Colonic mucosa (tissue), 4 donors: Measurements from ENCODE around the gene ATOSB. TPM values are rescaled to one million over a fixed set of nuclear protein-coding genes. Genes with fewer than 3 reads are reported as not detected.
A peak's percentile ranks its signal among the peaks of the same experiment; 100 is the strongest.

ENCODE experiments used
- DNase-seq: peaks from one replicate; pipeline ENCODE4 v3.0.0-alpha.2; 2020
- H3K27ac ChIP-seq: fragments of 200-600 bp; one replicate; pipeline ENCODE4 v1.8.0; 2021
- H3K27me3 ChIP-seq: fragments of 200-600 bp; one replicate; pipeline ENCODE4 v1.8.0; 2021
- H3K36me3 ChIP-seq: fragments of 200-600 bp; one replicate; pipeline ENCODE4 v1.8.0; 2021
- H3K4me1 ChIP-seq: fragments of 200-600 bp; one replicate; pipeline ENCODE4 v1.8.0; 2021; ENCODE audit warnings: mild to moderate bottlenecking
- H3K4me3 ChIP-seq: fragments of 200-600 bp; one replicate; pipeline ENCODE4 v1.8.0; 2021
- H3K9ac ChIP-seq, 2 donors: one replicate each; pipeline ENCODE4 v1.7.0; 2013; ENCODE audit warnings: control low read depth in 2 of 2, low read depth in 2 of 2, low read length in 2 of 2
- H3K9me3 ChIP-seq: fragments of 200-600 bp; one replicate; pipeline ENCODE4 v1.8.0; 2021
- CTCF ChIP-seq: fragments of 200-600 bp; IDR thresholded peaks from one replicate; pipeline ENCODE4 v1.8.0; 2022; ENCODE audit warnings: antibody characterized with exemption, mild to moderate bottlenecking
- intact Hi-C: fragments of 100-400 bp; cut with DNase I; formaldehyde crosslinking; loops from one replicate; pipeline ENCODE4 v1.14.1; 2022
- total RNA-seq, 2 donors: library from RNA; stranded (reverse); fragmentation: NEBNext Ultra II Directional in 1 of 2; extraction: Animal tissue kit (Norgen Biotek cat#: 25700) in 1 of 2; gene quantifications; one replicate each; pipeline ENCODE4 v1.2.1, GENCODE V29; 2021
- donor health status: healthy.
- donor health status: DM: no; HTN: no; CAD: no.
- donor health status: DM: no; HTN: no; CAD: no.

Gene ATOSB, protein sequence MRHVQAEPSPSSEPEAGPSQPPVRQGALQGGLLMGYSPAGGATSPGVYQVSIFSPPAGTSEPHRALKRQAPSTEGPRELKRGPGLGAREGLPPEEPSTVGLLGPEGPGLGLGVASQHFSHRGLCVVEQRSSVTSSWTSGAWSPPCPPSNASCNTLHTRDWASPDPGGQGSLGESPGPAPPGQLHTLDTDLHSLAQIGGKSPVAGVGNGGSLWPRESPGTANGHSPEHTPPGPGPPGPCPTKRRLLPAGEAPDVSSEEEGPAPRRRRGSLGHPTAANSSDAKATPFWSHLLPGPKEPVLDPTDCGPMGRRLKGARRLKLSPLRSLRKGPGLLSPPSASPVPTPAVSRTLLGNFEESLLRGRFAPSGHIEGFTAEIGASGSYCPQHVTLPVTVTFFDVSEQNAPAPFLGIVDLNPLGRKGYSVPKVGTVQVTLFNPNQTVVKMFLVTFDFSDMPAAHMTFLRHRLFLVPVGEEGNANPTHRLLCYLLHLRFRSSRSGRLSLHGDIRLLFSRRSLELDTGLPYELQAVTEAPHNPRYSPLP
- total RNA-seq: 10 to 100 TPM; 16.8 to 44.6 TPM

DNA sequence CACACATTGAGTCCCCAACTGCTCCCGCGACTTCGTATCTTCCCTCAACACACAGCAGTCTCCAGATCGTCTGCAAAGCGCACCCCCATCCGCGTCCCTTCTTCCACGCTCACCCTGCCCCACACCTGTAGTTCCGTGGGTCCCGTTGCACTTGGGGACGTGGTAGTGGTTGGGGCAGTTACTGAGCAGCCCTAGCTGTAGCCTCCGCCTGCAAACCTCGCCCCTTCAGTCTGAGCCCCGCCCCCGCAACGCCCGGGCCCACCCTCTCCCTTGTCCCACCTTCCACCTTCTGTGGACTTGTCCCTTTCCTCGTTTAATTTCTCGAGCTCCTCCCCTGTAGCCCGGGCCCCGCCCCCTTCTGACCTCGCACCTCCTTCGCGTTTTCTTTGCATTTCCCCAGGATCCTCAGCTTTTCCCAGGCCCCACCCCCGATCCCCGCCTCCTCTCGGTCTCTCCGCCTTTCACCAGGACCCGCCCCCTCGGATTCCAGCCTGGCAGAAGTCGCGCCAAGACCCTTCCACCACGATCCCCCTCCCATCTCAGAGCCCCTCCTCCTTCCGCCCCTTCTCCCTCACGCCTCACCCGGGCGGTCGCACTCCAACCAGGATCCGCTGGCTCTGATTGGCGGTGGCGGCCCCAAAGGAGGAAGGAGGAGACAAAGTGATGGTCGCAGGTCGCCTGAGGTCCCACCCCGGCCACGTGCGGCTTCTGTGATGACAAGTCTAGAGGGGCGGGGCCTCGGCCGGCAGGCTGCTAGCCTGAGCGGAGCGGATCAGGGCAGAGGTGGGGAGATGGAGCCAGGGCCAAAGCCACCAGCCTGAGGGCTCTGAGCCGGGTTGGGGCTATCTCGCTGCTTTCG is at the start of gene ATOSB:
TSS of gene ATOSB (minus strand) at position 183 of the 859 bp plus-strand sequence. CDS start 7,588 bp downstream, outside the sequence.
- H3K27me3 ChIP-seq: no peaks in the 10 kb centered on the region
- peaks cover 6% of the 10 kb centered on the region for H3K4me1 ChIP-seq
- H3K27ac ChIP-seq: peak within 1 kb of the TSS; percentile 91
- peak within 1 kb of the TSS; percentile 74 to 93 for H3K9ac ChIP-seq
- DNase-seq: peak; percentile 100
- H3K36me3 ChIP-seq: no peaks in the 10 kb centered on the region
- H3K9me3 ChIP-seq: no peaks in the 10 kb centered on the region
- no peak for TF ChIP-seq CTCF
- intact Hi-C loops: loop anchor here (2.0 kb wide), 2 partner anchors 143 to 361 kb away; no protein-coding TSS in a partner anchor
- peak within 1 kb of the TSS; percentile 38 for H3K4me3 ChIP-seq

DNA sequence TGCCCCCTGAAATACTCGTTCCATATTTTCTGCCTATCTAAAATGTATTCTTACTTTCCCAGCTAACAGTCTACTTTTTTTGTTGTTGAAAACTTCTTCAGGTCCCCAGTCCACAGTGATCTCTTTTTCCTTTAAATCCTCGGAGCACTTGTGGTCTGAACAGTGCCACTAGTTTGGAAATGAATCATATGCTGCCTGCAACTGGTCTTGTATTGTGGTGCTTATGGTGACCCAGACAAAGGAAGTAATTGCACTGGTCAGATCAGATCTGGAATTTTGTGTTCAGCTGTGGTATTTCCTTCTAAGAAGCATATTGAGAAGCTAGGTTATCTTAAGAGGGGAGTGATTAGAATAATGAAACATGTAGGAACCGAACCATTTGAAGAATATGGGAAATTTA is 49.0 kb upstream of the ATOSB start:
- no peak for DNase-seq
- intact Hi-C loops: no loop called here
- no peak overlapping the region for H3K27ac ChIP-seq

DNA sequence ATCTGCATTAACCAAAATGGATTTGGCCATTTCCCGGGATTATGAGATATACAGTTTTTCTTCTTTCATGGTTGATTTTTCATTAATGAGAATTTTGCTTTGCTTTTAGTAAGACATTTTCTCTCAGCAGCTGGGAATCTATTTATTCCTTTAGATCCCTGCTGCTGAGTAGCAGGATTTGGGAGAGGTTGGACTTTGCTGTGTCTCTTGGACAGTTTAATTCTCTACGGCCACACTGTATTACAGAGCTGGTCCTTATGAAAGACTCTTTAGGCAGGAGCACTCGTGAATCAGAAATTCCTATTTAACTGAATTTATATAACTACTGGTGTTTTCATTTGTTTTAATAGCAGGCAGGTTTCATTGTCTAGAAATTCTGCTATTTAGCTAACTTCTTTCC is 47.8 kb upstream of the ATOSB start:
- intact Hi-C loops: no loop called here
- Histone ChIP-seq H3K27ac (no peak overlapping the region), H3K9ac (peak overlapping the region in 1 of 2 donors; percentile 56), H3K36me3 (no peaks in the 10 kb centered on the region), H3K4me3 (peak overlapping the region; percentile 64), H3K27me3 (no peaks in the 10 kb centered on the region), H3K4me1 (peaks cover 3% of the 10 kb centered on the region), H3K9me3 (no peaks in the 10 kb centered on the region)
- TF ChIP-seq CTCF: no peak
- no peak for DNase-seq

More for the DNA sequence above, 49.0 kb upstream of the ATOSB start:
- Histone ChIP-seq H3K9me3 (no peaks in the 10 kb centered on the region), H3K4me3 (no peak overlapping the region), H3K9ac (no peak overlapping the region), H3K36me3 (no peaks in the 10 kb centered on the region), H3K4me1 (peaks cover 3% of the 10 kb centered on the region), H3K27me3 (no peaks in the 10 kb centered on the region)
- TF ChIP-seq CTCF: no peak

DNA sequence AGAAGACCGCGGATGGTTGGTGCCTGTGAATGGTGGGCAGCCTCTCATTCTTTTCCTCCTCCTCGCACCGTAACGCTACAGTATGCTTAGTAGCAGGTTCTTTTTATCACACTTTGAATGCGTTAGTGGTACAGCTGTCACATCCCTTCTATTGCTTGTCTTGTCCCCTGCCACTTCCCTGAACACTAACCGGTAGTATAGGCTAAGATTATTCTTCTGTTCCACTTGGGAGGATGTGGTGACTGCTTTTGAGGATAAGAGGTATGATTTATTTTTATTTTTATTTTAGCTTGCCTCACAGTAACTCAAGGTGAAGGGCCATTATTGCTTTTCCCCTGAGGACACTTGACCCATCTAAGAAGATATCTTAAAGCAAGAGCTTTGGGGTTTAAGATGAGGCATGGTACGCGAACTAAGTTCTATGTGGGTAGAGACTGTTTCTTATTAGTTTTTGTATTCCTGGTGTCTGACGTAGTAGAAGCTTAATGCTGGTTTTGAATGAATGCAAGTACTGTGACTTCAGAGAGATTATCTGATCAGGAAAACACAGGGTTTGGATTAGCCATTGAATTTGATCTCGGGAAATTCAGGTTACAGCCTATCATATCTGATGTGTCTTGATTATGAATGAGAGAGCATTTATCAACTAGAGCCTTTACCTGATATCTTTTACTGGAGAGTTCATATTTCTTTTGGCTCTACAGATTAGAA is 47.1 kb upstream of the ATOSB start:
- peak overlapping the region; percentile 87 for H3K27ac ChIP-seq
- H3K4me3 ChIP-seq: peak overlapping the region; percentile 64
- H3K9me3 ChIP-seq: no peaks in the 10 kb centered on the region
- H3K36me3 ChIP-seq: no peaks in the 10 kb centered on the region
- H3K27me3 ChIP-seq: no peaks in the 10 kb centered on the region
- no peak for DNase-seq
- H3K4me1 ChIP-seq: peaks cover 3% of the 10 kb centered on the region
- H3K9ac ChIP-seq: peak overlapping the region; percentile 56 to 80
- TF ChIP-seq CTCF: no peak
- intact Hi-C loops: no loop called here
